Right cardiac atrium (tissue), 5 donors: Measurements from ENCODE around the gene RAMP1. TPM values are rescaled to one million over a fixed set of nuclear protein-coding genes. Genes with fewer than 3 reads are reported as not detected.
A peak's percentile ranks its signal among the peaks of the same experiment; 100 is the strongest.

Source experiments
- ATAC-seq, 2 donors: fragments of 200-7000 bp; cut with Tn5 transposase; one replicate each; pipeline versions ENCODE4 v1.8.0 to v1.9.1; 2020; ENCODE audit warnings: moderate library complexity in 2 of 2, mild to moderate bottlenecking in 1 of 2
- DNase-seq, 3 donors: peaks; one replicate each; pipeline ENCODE4 v3.0.0-alpha.2; 2020
- H3K27ac ChIP-seq: one replicate; pipeline ENCODE4 v1.5.1; 2013; ENCODE audit warnings: mild to moderate bottlenecking, low read length, control low read depth, moderate library complexity
- H3K27me3 ChIP-seq: one replicate; pipeline ENCODE4 v1.6.1; 2013; ENCODE audit not compliant: control insufficient read depth, insufficient read depth
- H3K4me1 ChIP-seq: one replicate; pipeline ENCODE4 v1.6.1; 2013; ENCODE audit warnings: low read length; ENCODE audit not compliant: control insufficient read depth, insufficient read depth
- H3K4me3 ChIP-seq: one replicate; pipeline ENCODE4 v1.5.1; 2013; ENCODE audit warnings: low read length, control low read depth
- H3K9me3 ChIP-seq: one replicate; pipeline ENCODE4 v1.6.1; 2013; ENCODE audit warnings: low read length; ENCODE audit not compliant: control insufficient read depth
- WGBS: extraction: QIAGEN DNeasy Blood & Tissue Kit; methylation state at CpG from one replicate; pipeline ENCODE4 v1.1.7; 2013; 5-methylcytosine and 5-hydroxymethylcytosine counted together
- intact Hi-C, 4 donors: fragments of 100-400 bp; cut with DNase I; formaldehyde crosslinking; loops; one replicate each; pipeline versions ENCODE4 v1.11.0 to v1.14.0; 2022 to 2023
- polyA plus RNA-seq: library from polyadenylated mRNA; stranded (reverse); fragments of 200-250 nt; gene quantifications from one replicate; pipeline ENCODE4 v1.2.3, GENCODE V29; 2013
- total RNA-seq, 4 donors: library from RNA; stranded (reverse); fragmentation: NEBNext Ultra II Directional; extraction: Animal tissue kit (Norgen Biotek cat#: 25700); gene quantifications; one replicate each; pipeline ENCODE4 v1.2.1, GENCODE V29; 2021
- donor health status: healthy with polysubstance abuse.
- donor health status: DM: no; HTN: yes; CAD: no.
- donor health status: DM: no; HTN: no; CAD: no.
- donor health status: DM: no; HTN: yes; CAD: no; lungs with severe emphysema.
- donor health status: DM: yes; HTN: yes; CAD: no.

The RAMP1 gene
- total and polyA plus RNA-seq, 5 donors, result 122 to 276 (median 164) TPM

DNA sequence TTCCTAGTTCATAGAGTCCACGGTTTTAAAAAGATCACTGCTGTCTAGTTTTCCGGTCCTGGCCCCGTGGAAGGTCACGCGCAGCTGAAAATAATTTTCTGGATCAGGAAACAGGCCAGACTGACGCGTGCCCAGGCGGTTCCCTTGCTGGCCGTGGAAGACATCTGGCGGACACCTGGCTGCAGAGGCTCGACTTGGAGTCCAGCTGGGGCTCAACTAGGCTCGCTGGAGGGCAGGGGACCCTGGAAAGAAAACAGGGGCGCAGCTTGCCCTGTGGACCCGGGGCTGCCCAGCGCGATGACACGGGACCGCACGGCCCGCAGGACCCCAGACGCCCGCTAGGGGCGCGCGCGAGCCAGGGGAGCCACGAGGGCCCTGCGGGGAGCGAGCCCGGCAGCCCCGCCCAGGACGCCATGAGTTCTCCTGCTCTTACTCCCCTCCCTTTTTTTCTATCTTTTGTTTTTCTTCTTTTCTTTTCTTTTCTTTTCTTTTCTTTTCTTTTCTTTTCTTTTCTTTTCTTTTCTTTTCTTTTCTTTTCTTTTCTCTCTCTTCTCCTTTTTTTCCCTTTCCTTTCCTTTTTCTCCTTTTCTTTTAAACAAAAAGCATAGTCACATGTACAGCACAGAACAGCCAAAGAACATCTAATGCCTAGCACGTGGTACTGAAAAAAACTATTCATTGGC, 64.2 kb downstream of the RAMP1 start:
- H3K9me3 ChIP-seq, result no peaks in the 10 kb centered on the region
- H3K4me3 ChIP-seq, result no peak overlapping the region
- WGBS, result 15% methylated on average over 33 of the region's 33 CpGs
- H3K27ac ChIP-seq, result no peak overlapping the region
- no peaks in the 10 kb centered on the region for H3K4me1 ChIP-seq
- ATAC-seq, result peak; percentile 91 to 96
- intact Hi-C loops, result no loop called here
- H3K27me3 ChIP-seq, result no peaks in the 10 kb centered on the region
- peak; percentile 75 to 92 (median 91) for DNase-seq

DNA sequence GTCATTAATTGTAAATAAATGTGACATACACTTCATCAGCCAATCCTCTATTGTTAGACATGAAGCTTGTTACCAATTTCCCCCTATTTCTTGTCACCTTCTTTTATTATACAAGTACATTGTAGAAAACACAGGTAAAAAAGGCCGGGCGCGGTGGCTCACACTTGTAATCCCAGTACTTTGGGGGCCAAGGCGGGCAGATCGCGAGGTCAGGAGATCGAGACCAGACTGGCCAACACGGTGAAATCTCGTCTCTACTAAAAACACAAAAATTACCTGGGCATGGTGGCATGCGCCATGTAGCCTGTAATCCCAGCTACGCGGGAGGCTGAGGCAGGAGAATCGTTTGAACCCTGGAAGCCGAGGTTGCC, 64.7 kb downstream of the RAMP1 start:
- WGBS, result 95% methylated on average over 14 of the region's 14 CpGs
- no peaks in the 10 kb centered on the region for H3K27me3 ChIP-seq
- H3K27ac ChIP-seq, result no peak overlapping the region
- no peak overlapping the region for H3K4me3 ChIP-seq
- ATAC-seq (no peak), DNase-seq (no peak)
- H3K9me3 ChIP-seq, result no peaks in the 10 kb centered on the region
- intact Hi-C loops, result no loop called here
- no peaks in the 10 kb centered on the region for H3K4me1 ChIP-seq

DNA sequence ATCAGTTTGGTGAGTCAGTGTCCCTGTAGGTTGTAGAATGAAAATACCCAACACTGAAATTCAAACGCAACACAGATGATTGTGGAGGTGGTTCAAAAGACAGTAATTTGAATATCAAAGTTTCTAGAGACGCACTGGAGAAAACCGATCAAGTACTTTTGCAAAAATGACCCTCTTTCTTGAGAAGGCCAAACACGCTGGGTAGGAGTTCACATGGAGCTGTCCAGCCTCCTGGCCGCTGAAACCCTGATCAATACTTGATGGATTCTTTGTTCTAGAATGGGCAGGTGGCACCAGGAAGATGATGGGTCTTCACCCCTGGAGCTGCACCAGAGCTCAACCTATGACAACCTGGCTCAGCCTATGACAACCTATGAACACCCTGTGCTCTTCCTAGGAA, 67.7 kb downstream of the RAMP1 start:
- no peaks in the 10 kb centered on the region for H3K27me3 ChIP-seq
- no peaks in the 10 kb centered on the region for H3K4me1 ChIP-seq
- DNase-seq (no peak), ATAC-seq (no peak)
- 73% methylated on average over 5 of the region's 5 CpGs for WGBS
- H3K4me3 ChIP-seq, result no peak overlapping the region
- intact Hi-C loops, result no loop called here
- H3K9me3 ChIP-seq, result no peaks in the 10 kb centered on the region
- no peak overlapping the region for H3K27ac ChIP-seq

DNA sequence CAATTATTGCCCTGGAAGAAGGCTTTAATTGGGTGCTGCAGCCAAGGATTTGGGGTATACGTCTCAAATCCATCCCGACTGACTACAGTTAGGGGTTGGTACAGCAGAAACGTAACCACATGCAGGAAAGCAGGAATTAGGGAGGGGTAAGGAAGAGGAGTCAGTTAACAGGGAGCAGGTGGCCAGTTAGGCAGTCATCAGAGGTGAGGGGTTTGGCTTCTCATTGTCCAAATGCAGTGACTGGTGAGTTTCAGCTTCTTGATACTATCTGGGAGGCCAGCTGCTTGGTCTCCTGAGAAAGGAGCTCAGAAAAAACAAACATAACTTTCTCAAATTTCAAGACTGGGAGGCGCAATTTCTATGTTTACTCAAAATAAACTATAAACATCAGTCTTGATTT, 68.6 kb downstream of the RAMP1 start:
- no peak for ATAC-seq
- no peak for DNase-seq
- WGBS, result 85% methylated on average over 4 of the region's 4 CpGs
- no peaks in the 10 kb centered on the region for H3K9me3 ChIP-seq
- no peaks in the 10 kb centered on the region for H3K27me3 ChIP-seq
- no peak overlapping the region for H3K27ac ChIP-seq
- intact Hi-C loops, result no loop called here
- H3K4me3 ChIP-seq, result no peak overlapping the region
- no peaks in the 10 kb centered on the region for H3K4me1 ChIP-seq

- Histone ChIP-seq H3K27me3 (no peaks in the 10 kb centered on the region), H3K9me3 (no peaks in the 10 kb centered on the region), H3K4me1 (no peaks in the 10 kb centered on the region), H3K4me3 (no peak overlapping the region), H3K27ac (no peak overlapping the region)
- no peak for ATAC-seq
- no peak for DNase-seq
- WGBS, result 96% methylated on average over 9 of the region's 9 CpGs
- intact Hi-C loops, result no loop called here
These were observed 70.6 kb downstream of the RAMP1 start for GRCh38 chr2:237929979-237930378.

DNA sequence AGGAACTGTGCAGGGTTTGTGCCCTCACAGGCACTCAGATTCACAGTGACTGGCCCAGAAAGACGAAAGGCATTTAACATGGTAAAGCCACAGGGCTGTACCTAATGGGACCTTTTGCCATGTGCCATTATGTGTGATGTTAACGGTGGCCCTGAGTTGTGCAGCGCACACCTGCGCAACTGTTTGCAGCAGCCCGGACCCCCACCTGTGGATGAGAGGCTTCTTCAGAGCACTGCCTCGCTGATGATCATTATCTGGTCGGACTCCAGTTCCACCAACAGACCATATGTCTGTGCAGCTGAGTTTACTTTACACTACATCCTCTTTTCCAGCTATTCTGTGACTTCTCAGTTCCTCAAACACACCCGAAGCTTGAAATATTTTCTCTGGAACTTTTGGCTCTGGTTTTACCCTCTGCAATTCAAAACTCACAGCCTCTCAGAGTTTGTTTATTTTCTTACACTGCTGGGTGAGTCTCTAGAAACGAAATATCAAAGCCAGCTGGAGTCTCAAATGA, 71.8 kb downstream of the RAMP1 start:
- H3K4me1 ChIP-seq, result no peaks in the 10 kb centered on the region
- DNase-seq (no peak), ATAC-seq (no peak)
- intact Hi-C loops, result no loop called here
- 62% methylated on average over 9 of the region's 9 CpGs for WGBS
- no peaks in the 10 kb centered on the region for H3K9me3 ChIP-seq
- no peak overlapping the region for H3K4me3 ChIP-seq
- no peak overlapping the region for H3K27ac ChIP-seq
- H3K27me3 ChIP-seq, result no peaks in the 10 kb centered on the region

- intact Hi-C loops, result no loop called here
- Histone ChIP-seq H3K4me1 (no peaks in the 10 kb centered on the region), H3K4me3 (no peak overlapping the region), H3K27ac (no peak overlapping the region), H3K27me3 (no peaks in the 10 kb centered on the region), H3K9me3 (no peaks in the 10 kb centered on the region)
- no peak for ATAC-seq
- DNase-seq, result no peak
- WGBS, result 73% methylated on average over 3 of the region's 3 CpGs
These were observed 73.3 kb downstream of the RAMP1 start for GRCh38 chr2:237932731-237933131.

DNA sequence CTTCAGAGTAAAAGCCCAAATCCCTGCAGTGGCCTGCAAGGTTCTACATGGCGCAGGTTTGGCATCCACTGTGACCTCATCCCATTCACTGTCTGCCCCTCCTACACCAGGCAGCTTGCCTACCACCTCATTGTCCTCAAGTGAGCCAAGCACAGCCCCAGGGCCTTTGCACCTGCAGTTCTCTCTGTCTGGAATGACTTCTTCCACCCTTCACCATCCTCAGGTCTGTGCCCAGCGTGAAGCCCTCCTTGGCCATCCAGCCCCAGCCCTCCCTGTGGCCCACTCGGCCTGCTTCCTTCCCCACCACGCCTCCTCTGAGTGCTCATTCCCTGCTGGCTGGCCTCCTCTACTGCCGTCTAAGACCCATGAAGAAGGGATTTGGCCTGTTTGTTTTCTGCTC, 74.8 kb downstream of the RAMP1 start:
- Histone ChIP-seq H3K27me3 (no peaks in the 10 kb centered on the region), H3K27ac (no peak overlapping the region), H3K4me3 (no peak overlapping the region), H3K4me1 (no peaks in the 10 kb centered on the region), H3K9me3 (no peaks in the 10 kb centered on the region)
- DNase-seq (no peak), ATAC-seq (no peak)
- 94% methylated on average over 5 of the region's 5 CpGs for WGBS
- intact Hi-C loops, result no loop called here

DNA sequence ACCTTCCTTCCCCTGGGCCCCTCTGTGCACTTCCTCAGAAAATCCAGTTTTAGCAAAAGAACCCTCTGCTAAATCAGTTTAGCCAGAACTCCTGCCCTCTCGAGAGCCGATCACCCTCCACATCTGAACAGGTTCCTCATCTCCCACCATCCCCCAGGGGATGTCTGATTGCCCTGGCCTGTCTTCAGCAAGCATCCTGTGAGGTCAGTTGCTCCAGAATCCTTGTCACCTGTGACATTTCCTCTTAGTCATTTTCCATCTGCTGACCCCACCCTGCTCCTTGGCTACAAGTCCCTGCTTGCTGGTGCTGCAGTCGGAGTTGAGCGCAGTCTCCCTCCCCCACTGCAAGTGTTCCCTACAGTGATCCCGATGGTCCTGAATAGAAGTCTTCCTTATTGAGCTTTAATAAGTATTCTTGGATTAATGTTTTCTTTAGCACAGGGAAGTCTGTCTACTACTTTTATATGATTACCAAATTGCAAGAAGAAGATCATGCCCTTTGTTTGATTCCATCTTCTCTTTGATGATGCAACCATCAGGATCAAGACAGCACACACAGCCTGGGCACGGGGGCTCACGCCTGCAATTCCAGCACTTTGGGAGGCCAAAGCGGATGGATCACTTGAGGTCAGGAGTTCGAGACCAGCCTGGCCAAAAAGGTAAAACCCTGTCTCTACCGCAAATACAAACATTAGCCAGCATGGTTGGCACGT, 76.5 kb downstream of the RAMP1 start:
- ATAC-seq (peak; percentile 57 to 92), DNase-seq (peak in 1 of 3 donors; percentile 34)
- intact Hi-C loops, result no loop called here
- no peaks in the 10 kb centered on the region for H3K27me3 ChIP-seq
- no peaks in the 10 kb centered on the region for H3K9me3 ChIP-seq
- H3K4me3 ChIP-seq, result no peak overlapping the region
- no peak overlapping the region for H3K27ac ChIP-seq
- 76% methylated on average over 11 of the region's 11 CpGs for WGBS
- H3K4me1 ChIP-seq, result no peaks in the 10 kb centered on the region

DNA sequence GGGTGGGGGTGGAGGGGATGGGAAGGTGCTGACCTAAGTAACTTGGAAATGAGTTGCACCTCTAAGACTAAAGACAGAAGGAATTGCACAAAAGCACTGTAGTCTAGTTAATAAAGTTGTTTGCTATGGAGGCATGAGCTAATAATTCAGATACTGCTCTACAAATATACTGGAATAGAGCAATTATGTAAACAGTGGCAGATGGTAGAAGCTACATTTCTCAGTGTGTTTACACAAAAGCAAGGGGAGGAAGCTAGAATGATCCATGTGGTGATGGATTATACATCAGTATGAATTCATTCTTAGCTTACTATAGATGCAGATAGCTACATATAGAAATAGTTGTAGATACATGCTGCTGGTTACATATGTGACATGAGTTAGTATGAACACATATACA, 79.8 kb downstream of the RAMP1 start:
- H3K4me3 ChIP-seq, result no peak overlapping the region
- DNase-seq (no peak), ATAC-seq (no peak)

GRCh38 chr2:237940828-237941227, 81.4 kb downstream of the RAMP1 start:
- DNase-seq (no peak), ATAC-seq (no peak)
- Histone ChIP-seq H3K27ac (no peak overlapping the region), H3K4me1 (no peaks in the 10 kb centered on the region), H3K27me3 (no peaks in the 10 kb centered on the region), H3K9me3 (no peaks in the 10 kb centered on the region), H3K4me3 (no peak overlapping the region)
- intact Hi-C loops, result no loop called here

More for the DNA sequence above, 79.8 kb downstream of the RAMP1 start:
- no peaks in the 10 kb centered on the region for H3K4me1 ChIP-seq
- intact Hi-C loops, result no loop called here
- no peaks in the 10 kb centered on the region for H3K27me3 ChIP-seq
- no peaks in the 10 kb centered on the region for H3K9me3 ChIP-seq
- H3K27ac ChIP-seq, result no peak overlapping the region
